ENCODE results near the gene TBC1D5. TPM values are rescaled to one million over a fixed set of nuclear protein-coding genes. Genes with fewer than 3 reads are reported as not detected.

TBC1D5 gene
- polyA plus RNA-seq, 2 of the 4 experiments (the other 2 are of a cell fraction), result 36.7 to 72.2 TPM

- 89% methylated on average over 3 of the region's 3 CpGs for whole genome bisulfite sequencing (ENCODE audit: missing lambda C conversion rate)
- ATAC-seq (no peak), FAIRE-seq (no peak)
These were observed 179.6 kb downstream of the TBC1D5 start for GRCh38 chr3:17562845-17563244.

GRCh38 chr3:17558565-17558964, 183.9 kb downstream of the TBC1D5 start:
- ATAC-seq, result no peak
- Histone ChIP-seq H3K27ac (no peak overlapping the region), H3K4me1 (peaks cover 7% of the 10 kb centered on the region; the same call in 1 of the 3 replicates), H3K9me3 (no peaks in the 10 kb centered on the region), H3K4me2 (no peak overlapping the region), H3K4me3 (no peak overlapping the region)
- TF ChIP-seq JUNB (IDR thresholded peaks at IDR 0.05), result no peak
- no peak for TF ChIP-seq NPAS2 (CRISPR knock-in tag; IDR thresholded peaks at IDR 0.05; ENCODE audit: borderline replicate concordance)
- no peak for TF ChIP-seq TFCP2L1 (CRISPR knock-in tag; IDR thresholded peaks at IDR 0.05)
- TF ChIP-seq PHF8 (IDR thresholded peaks at IDR 0.05; ENCODE audit: borderline replicate concordance, low read depth), result no peak
- POLR2A ChIA-PET, result no interaction called here
- CTCF ChIA-PET, result no interaction called here
- 90% methylated on average over 3 of the region's 3 CpGs for WGBS (ENCODE audit: missing lambda C conversion rate)
- no peak for DNase-seq (ENCODE audit: low read depth in 1 of 2, low spot score in 1 of 2)
- no peak for FAIRE-seq

More at GRCh38 chr3:17562845-17563244, 179.6 kb downstream of the TBC1D5 start:
- Histone ChIP-seq H3K4me1 (peaks cover 5% of the 10 kb centered on the region; the same call in 1 of the 3 replicates), H3K4me2 (no peak overlapping the region), H3K27ac (no peak overlapping the region), H3K4me3 (no peak overlapping the region), H3K9me3 (no peaks in the 10 kb centered on the region)
- CTCF ChIA-PET, result no interaction called here
- TF ChIP-seq RCOR1 (IDR thresholded peaks at IDR 0.05; ENCODE audit: low read depth, low read length) (no peak), ZSCAN20 (CRISPR knock-in tag; IDR thresholded peaks at IDR 0.05) (no peak), EP300 (IDR thresholded peaks at IDR 0.05) (no peak), JUN (IDR thresholded peaks at IDR 0.05) (no peak), PHF8 (IDR thresholded peaks at IDR 0.05; ENCODE audit: borderline replicate concordance, low read depth) (no peak), KDM1A (IDR thresholded peaks at IDR 0.05; ENCODE audit: low read depth) (no peak), HES2 (IDR thresholded peaks at IDR 0.05) (no peak), HOXB13 (CRISPR knock-in tag; IDR thresholded peaks at IDR 0.05; ENCODE audit: low read depth) (no peak)
- TF ChIP-seq, protein P1, sequence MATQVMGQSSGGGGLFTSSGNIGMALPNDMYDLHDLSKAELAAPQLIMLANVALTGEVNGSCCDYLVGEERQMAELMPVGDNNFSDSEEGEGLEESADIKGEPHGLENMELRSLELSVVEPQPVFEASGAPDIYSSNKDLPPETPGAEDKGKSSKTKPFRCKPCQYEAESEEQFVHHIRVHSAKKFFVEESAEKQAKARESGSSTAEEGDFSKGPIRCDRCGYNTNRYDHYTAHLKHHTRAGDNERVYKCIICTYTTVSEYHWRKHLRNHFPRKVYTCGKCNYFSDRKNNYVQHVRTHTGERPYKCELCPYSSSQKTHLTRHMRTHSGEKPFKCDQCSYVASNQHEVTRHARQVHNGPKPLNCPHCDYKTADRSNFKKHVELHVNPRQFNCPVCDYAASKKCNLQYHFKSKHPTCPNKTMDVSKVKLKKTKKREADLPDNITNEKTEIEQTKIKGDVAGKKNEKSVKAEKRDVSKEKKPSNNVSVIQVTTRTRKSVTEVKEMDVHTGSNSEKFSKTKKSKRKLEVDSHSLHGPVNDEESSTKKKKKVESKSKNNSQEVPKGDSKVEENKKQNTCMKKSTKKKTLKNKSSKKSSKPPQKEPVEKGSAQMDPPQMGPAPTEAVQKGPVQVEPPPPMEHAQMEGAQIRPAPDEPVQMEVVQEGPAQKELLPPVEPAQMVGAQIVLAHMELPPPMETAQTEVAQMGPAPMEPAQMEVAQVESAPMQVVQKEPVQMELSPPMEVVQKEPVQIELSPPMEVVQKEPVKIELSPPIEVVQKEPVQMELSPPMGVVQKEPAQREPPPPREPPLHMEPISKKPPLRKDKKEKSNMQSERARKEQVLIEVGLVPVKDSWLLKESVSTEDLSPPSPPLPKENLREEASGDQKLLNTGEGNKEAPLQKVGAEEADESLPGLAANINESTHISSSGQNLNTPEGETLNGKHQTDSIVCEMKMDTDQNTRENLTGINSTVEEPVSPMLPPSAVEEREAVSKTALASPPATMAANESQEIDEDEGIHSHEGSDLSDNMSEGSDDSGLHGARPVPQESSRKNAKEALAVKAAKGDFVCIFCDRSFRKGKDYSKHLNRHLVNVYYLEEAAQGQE (IDR thresholded peaks at IDR 0.05), result no peak
- POLR2A ChIA-PET, result no interaction called here
- DNase-seq (ENCODE audit: low read depth in 1 of 2, low spot score in 1 of 2), result no peak

GRCh38 chr3:17557749-17558463, 184.5 kb downstream of the TBC1D5 start:
- peaks cover 7% of the 10 kb centered on the region; the same call in 1 of the 3 replicates for H3K4me1 ChIP-seq
- ATAC-seq, result no peak
- 79% methylated on average over 1 of the region's 1 CpG for WGBS (ENCODE audit: missing lambda C conversion rate)
- ChIA-PET POLR2A (no interaction called here), CTCF (no interaction called here)
- DNase-seq (ENCODE audit: low read depth in 1 of 2, low spot score in 1 of 2), result no peak
- H3K9me3 ChIP-seq, result no peaks in the 10 kb centered on the region
- FAIRE-seq, result no peak
- no peak overlapping the region for H3K4me2 ChIP-seq
- H3K27ac ChIP-seq, result no peak overlapping the region
- TF ChIP-seq MAZ (IDR thresholded peaks at IDR 0.05; ENCODE audit: borderline replicate concordance, low read depth, low read length) (no peak), HOXB13 (CRISPR knock-in tag; IDR thresholded peaks at IDR 0.05; ENCODE audit: low read depth) (no peak), EP300 (IDR thresholded peaks at IDR 0.05) (no peak), BHLHE40 (IDR thresholded peaks at IDR 0.05; ENCODE audit: low read depth, low read length) (no peak), HES2 (IDR thresholded peaks at IDR 0.05) (no peak), ZSCAN20 (CRISPR knock-in tag; IDR thresholded peaks at IDR 0.05) (no peak), FOXS1 (CRISPR knock-in tag; IDR thresholded peaks at IDR 0.05) (no peak), POLR2AphosphoS2 (conservative IDR thresholded peaks at IDR 0.05; ENCODE audit: low read length) (no peak), RNF2 (IDR thresholded peaks at IDR 0.05; ENCODE audit: borderline replicate concordance, low read depth) (no peak), ZC3H11A (IDR thresholded peaks at IDR 0.05) (no peak), HOXA7 (CRISPR knock-in tag; IDR thresholded peaks at IDR 0.05) (no peak), NPAS2 (CRISPR knock-in tag; IDR thresholded peaks at IDR 0.05; ENCODE audit: borderline replicate concordance) (no peak), ZFP36 (IDR thresholded peaks at IDR 0.05; ENCODE audit: borderline replicate concordance, partially characterized antibody) (no peak), KDM1A (IDR thresholded peaks at IDR 0.05; ENCODE audit: low read depth) (no peak), RCOR1 (IDR thresholded peaks at IDR 0.05; ENCODE audit: low read depth, low read length) (no peak), PHF8 (IDR thresholded peaks at IDR 0.05; ENCODE audit: borderline replicate concordance, low read depth) (no peak), GATA3 (IDR thresholded peaks at IDR 0.05; ENCODE audit: borderline replicate concordance) (no peak), CHD2 (IDR thresholded peaks at IDR 0.05; ENCODE audit: low read length, partially characterized antibody) (no peak)
- TF ChIP-seq, protein P1 (IDR thresholded peaks at IDR 0.05), result no peak
- H3K4me3 ChIP-seq, result no peak overlapping the region

Data from A549 (cell line).